GM18499 (cell line): ENCODE measurements around the gene PHF21A.

Source experiments
- ATAC-seq: cut with Tn5 transposase; IDR thresholded peaks from one replicate; pipeline ENCODE4 v1.9.1; 2021; ENCODE audit warnings: moderate number of reproducible peaks; ENCODE audit not compliant: insufficient read depth, unreplicated experiment

The PHF21A gene

DNA sequence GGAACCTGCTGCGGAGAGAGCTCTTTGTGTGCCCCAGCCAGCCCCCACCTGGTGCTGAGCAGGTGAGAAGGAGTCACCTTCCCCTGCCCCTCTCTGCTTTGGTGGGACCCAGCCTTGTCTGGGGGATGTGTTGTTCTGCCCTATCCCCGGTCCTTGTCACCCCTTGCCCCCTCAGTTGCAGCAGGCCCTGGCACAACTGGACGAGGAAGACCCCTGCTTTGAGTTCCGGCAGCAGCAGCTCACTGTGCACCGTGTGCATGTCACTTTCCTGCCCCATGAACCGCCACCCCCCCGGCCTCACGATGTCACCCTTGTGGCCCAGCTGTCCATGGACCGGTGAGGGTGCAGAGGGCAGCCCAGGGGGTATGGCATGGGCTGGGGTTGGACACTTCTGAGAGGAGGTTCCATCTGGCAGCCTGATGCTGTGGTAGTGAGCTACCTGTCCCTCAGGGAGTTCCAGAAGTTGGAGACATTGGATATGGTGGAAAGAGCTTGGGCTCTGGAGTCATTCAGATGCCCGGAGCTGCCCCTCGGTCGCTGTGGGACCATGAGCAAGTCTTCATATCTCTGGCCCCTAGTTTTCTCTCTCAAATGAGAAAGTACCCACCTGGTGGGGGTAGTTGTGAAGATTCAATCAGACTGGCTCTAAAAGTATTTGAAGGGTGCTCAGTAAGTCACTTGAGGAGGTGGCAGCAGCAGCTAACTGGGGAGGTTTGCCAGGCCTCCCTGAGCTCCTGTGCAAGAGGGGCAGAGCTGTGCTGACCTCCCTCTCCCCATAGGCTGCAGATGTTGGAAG, 194.5 kb downstream of the PHF21A start:
- ATAC-seq, result no peak

DNA sequence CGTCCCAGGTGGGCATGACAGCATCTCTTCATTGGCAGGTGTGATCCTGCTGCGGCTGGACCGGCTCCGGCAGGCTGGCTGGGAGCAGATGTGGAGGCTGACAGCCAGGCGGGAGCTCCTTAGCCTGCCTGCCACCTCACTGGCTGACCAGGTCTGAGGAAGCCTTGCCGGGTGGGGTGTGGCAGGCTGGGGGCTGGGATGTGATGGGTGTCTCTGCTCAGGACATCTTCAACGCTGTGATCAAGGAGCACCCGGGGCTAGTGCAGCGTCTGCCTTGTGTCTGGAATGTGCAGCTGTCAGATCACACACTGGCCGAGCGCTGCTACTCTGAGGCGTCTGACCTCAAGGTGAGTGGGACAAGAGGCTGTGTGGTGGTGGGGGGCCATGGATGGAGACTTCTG, 195.3 kb downstream of the PHF21A start:
- no peak for ATAC-seq

DNA sequence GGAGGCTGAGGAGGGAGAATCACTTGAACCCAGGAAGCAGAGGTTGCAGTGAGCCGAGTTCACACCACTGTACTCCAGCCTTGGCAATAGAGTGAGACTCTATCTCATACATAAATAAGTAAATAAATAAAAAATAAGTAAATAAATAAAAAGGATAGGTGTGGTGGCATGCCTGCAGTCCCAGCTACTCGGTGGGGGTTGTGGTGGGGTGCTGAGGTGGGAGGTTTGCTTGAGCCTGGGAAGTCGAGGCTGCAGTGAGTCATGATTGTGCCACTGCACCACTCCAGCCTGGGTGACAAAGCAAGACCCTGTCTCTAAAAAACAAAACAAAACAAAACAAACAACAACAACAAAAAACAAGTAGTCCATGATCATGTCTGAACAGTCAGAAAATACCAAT, 195.7 kb downstream of the PHF21A start:
- no peak for ATAC-seq

DNA sequence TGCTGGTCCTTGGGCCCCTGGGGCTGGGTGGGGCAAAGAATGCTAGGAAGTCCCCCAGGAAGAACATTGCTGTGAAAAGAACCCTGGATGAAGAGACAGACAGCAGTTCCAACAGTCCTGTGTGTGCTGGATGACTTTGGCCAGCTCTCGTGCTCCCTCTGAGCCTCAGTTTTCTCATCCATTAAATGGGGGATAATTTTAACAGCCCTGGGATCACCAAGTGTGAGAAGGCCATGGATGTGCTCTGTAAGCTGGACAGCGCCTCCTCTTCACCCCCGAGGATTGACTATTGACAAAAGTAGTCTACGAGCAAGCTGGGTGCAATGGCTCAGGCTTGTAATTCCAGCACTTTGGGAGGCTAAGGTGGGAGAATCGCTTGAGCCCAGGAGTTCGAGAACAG, 196.3 kb downstream of the PHF21A start:
- no peak for ATAC-seq

DNA sequence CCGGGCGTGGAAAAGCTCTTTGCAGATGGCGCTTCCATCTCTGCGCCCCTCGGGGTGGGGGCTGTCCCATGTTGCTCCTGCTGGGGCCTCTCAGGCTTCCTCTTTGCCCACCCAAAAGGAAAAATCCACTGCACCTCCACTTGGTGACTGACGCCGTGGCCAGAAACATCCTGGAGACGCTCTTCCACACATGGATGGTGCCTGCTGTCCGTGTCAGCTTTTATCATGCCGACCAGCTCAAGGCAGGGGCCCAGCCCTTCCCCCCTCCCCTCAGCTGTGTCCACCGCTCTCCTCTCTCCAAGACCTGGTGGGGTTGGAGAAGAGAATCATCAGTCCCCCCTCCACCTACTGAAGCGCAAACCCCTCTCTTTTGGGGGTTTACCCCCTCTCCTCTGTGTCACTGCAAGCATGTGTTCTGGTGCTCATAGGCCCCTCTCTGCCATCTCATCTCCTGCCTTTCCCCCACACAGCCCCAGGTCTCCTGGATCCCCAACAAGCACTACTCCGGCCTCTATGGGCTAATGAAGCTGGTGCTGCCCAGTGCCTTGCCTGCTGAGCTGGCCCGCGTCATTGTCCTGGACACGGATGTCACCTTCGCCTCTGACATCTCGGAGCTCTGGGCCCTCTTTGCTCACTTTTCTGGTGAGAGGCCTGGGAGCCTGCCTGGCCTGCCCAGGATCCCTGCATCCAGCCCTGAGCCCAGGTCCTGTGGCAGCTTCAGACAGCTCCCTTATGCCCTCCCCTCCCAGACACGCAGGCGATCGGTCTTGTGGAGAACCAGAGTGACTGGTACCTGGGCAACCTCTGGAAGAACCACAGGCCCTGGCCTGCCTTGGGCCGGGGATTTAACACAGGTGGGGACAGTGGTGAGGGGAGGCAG, 197.0 kb downstream of the PHF21A start:
- ATAC-seq, result no peak

DNA sequence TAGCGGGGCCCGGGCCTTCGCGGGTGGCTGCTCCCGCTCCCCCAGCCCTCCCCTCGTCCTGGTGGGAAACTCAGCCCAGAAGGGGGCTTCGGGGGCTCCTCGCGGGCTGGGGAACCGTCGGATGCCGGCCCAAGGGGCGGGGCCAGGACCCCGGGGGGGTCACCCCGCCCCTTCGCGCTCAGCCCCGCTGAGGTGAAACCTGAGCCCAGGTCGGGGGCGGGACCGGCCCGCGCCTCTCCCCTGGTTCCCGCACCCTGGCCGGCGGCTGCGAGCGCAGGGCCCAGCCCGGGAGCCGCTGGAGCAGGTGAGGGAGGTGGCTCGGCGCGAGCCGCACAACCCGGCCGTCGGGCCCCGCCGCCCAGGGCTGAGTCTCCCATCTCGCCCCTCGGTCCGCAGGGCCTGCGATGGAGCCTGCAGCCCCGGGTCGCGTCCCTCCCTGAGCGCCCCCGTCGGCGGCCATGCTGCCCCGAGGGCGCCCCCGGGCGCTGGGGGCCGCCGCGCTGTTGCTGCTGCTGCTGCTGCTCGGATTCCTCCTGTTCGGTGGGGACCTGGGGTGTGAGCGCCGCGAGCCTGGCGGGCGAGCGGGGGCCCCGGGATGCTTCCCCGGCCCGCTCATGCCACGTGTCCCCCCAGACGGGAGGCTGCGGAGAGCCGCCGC, 198.7 kb downstream of the PHF21A start, which contains the start of gene LARGE2:
LARGE2 (plus strand) TSS at position 232 of the 658 bp plus-strand sequence; CDS start at position 459, 227 bp downstream.
- ATAC-seq, result no peak

DNA sequence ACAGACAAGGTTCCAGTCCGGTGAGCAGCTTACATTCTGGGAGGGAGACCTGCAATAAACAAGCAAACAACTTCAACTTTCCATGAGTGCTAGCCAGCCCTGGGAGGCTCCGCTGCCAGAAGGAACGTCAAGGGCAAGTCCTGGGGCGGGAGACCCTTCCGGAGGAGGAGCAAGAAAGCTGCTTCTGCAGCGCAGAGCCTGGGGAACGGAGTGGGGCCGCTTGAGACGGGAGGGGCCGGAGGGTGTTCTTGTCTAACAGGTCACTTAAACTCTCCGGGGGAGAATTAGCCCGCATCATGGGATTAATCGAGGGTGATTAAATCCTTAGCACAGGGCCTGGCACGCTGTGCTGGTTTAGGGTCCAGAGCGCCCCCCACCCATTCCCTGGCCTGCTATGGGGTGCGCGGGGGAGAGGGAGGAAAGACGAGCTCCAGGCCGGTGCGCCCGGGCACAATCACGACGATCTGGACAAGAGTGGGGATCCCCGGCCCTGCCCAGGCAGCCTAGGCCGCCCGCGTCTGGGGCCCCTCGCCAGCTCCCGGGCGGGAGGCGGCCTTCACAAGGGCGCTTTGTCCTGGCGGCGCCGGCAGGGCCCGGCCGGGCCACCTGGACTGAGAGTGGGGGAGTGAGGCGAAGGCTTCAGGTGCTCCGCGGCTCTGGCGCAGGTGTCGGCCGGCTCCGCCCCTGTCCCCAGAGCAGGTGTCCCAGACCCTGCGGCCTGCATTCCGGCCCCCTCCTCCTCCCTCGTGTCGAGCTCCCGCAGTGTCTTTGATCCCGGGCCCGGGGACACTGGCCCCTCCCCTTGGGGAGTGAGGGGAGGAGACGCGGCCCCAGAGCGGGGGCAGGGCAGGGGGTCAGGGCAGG, 199.5 kb downstream of the PHF21A start:
- ATAC-seq, result no peak

DNA sequence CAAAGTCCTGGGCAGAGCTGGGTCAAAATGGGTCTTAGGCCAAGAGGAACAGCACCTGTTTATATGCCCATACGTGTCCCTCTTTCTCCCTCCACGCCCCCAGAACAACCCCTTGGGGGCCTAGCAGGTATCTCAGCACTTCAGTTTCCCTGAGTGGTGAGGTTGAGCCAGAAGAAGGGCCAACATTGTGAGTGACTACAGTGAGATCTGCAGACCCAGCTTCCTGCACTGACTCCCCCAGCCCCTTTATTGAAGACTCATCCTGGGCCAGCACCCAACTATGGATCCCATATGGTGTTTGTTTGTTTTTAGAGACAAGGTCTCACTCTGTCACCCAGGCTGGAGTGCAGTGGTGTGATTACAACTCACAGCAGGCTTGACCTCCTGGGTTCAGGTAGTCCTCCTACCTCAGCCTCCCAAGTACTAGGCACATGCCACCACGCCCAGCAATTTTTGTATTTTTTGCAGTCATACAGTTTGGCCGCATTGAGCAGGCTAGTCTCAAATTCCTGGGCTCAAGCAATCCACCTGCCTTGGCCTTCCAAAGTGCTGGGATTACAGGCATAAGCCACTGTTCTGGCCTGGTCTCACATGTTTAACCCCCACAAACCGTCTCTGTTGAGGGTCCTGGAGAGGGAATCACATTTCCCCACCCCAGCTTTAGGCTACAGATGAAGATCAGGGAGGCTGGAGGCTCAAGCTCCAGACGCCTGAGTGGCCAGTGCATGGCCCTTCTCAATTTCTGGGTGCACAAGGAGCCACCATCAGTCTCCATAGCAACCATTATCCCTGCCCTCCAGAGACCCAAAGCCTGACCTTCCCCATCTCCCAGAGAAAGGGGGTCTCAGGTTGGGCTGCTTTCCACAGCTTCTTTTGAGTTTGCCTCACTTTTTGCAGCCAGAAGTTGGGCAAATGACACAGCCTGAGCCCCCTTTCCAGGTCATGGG, 200.4 kb downstream of the PHF21A start:
- no peak for ATAC-seq

DNA sequence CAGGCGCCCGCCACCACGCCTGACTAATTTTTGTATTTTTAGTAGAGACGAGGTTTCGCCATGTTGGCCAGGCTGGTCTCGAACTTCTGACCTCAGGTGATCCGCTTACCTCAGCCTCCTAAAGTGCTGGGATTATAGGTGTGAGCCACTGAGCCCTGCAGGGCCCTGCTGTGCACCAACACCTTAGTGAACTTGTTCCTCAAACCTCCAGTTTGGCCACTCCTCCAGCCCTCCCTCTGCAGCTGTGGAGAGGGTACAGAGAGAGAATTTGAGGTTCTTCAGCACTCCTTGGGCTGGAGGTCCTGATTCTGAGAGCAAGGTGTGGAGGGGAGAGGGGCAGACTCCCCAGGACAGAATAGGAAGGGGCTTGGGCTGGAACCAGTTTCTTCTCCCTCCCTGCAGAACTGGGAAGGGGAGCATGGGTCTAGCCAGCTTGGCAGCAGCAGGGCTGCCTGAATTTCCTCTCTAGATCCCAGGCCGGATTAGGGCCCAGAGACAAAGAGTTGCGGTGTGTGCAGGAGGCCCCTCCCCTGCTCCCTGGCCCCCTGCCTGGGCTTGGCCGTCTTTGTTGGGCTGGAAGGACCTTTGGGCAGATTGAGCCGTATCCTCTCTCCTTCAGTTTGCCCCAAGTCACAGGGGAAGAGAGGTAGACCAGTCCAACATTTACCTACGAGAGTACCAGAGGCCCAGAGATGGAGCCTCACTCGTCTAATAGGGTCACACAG, 201.3 kb downstream of the PHF21A start:
- ATAC-seq, result no peak

DNA sequence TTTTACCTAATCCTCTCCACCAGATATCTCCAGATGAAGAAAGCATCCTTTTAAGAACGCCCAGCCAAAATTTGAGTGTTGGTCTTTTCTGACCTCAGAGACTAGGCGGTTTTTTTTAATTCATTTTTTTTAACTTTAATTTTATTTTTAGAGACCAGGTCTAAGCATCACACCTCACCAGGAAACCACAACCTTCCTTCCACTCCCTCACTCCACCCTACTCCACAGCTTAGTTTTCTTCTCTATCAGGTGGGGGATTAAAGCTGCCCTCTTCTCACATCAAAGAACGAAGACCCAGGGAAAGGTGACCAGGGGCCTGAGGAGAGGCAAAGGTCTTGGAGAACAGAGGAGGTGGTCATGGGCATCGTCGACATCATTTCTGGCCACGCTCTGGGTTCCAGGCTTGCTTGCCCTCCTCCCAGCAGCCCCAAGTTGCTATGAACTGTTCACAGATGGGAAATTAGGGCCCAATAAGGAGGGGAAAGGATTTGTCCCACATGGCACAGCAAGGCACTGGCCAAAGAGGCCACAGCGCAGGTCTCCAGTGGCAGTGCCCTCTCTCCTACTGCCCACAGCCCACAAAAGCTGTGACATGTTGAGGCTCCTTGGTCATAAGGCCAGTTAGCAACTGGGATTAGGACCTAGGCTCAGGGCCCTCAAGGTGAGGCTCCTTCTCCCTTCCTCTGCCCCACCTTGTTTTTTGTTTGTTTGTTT, 202.1 kb downstream of the PHF21A start:
- no peak for ATAC-seq

DNA sequence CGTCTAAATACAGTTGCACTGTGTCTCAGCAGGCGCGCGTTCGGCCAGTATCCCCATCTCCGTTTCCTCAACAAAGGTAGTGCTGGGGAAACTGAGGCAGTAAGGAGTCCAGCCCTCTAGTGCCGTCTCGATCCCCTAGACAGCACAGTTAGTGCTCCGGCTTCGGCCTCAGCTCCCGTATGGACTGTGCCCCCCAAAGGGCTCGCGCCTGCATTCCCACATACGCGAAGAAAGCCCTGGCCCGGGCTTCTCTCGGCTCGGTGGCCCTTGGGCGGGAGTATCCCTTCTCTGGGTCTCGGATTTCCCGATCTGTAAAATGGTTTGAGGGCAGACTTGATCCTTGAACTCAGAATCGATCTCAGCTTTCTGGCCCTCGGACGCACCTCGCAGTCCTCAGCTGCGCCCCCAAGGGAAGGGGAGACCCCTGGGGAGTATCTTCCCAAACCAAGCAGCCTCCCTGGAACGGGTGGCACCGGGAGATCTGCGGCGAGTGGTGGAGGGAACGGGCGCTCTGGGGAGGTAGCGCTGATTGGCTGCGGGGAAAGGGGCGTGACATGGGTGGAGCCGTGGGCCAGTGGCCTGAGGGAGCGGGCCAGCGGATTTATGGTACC, 202.8 kb downstream of the PHF21A start:
- ATAC-seq, result no peak

DNA sequence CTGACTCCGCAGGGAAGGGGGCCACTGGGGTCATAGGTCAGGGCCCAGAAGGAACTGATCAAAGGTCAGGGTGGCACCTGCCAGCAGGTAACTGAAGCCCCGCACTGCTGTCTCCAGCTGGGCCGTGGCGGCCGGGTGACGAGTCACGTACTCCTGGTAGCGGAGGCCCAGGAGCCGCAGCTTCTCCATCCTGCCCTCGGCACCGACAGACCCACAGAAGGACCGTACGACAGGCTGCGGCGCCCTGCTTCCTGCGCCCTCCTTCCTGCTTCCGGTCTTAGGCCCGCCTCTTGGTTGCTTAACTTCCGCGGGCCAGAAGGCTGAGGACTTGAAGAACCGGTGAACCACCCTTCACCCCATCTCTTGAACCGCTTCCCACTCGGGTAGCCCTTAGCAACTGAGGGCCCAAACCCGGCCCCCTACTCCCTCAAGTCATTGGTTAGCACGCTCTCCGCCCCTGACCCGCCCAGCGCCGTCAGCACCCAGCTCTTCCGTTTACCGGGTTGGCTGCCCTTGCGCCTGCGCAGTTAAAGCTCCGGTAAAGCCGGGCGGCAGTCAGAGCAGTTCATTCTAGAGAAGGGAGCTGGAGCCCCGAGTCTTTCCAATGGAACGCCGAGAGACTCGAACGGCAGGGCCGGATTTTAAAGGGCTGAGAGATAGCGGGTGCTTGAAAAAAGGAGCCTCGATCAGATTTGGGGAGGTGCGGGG, 203.5 kb downstream of the PHF21A start, which contains the start of gene PEX16:
PEX16 (minus strand) TSS at position 255 of the 708 bp plus-strand sequence; CDS start at position 189, 66 bp downstream.
- peak; percentile 91 for ATAC-seq

DNA sequence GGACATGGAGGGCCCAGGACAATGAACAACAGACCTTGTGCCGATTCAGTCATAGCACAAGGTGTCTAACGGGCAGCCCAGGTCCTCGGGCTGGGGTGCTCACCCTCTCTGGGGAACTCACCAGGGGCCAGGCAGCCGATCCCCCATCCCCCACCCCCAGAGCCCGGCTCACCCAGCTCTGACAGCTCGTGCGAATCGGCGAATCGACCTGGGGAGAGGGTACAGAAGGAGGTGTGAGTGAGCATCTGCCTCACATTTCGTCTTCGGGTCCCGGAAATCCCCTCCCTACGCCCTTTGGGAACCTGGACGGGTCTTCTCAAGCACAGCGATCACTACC, 204.0 kb downstream of the PHF21A start:
- ATAC-seq, result no peak

DNA sequence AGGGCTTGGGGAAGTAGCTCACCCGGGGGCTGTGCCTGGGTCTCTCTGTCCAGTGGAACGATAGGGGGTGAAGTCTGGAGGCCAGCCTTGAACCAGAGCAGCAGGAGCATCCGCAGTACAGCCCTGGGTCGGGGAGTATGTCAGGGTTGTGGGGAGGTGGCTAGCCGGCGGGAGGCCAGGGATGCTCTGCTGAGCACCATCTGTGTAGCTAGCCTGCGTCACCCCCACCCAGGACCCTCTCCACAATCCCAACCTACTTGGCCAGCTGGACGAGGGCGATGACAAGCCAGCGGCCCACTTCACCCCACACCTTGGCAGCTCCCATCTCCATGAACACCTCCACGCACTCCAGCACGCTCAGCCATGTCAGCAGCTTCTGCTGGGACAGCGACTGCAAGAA, 205.8 kb downstream of the PHF21A start:
- ATAC-seq, result no peak

DNA sequence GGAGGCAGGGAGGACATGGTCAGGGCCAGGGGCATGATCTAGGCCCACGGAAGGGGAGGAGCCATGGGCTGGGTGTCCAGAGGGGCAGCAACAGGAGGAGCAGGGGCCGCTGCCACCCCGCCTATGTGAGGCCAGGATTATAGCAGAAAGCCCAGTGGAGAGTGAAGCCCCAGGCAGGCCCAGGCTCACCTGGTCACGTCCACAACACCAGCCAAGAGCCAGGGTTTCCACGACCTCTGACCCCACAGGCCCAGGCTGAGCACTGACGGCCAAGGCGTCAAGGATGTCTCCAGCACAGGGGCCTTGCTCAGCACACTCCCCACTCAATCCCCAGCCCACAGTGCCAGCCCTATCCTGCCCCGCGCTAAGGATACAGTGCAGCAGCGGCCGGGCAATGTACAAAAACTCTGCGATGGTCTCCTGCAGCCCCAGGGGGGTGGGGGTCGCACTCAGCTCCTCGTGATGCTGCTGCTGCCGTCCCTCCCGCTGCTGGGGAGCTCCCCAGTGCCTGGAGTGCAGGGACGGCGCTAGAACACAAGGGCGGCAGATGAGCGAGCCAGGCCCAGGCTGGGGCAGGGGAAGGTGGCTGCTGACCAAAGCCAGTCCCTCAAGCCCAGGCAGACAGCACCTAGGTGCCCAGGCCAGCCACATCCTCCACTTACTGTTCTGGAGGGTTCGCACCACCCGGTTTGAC, 207.2 kb downstream of the PHF21A start:
- ATAC-seq, result no peak

DNA sequence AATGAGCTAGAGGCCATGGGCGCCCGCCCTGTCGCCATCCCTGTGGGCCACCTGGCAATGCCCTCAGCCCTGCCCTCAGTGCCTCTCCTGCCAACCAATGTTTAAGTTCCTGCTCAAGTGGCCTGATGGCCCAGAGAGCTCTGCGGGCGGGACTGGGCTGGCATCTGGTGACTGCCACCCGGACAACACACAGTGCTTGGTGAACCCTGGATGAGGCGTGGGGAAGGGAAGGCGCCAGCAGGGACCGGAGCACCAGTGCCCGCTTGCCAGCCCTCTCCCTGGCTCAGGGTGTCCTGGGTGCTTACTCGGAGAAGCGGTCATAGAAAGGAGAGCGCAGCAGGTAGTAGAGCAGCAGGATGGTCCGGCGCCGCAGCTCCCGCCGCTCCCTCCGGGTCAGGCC, 207.7 kb downstream of the PHF21A start:
- ATAC-seq, result no peak
